Gastrocnemius medialis (tissue), 4 donors: ENCODE data around the gene DUSP8. TPM values are rescaled to one million over a fixed set of nuclear protein-coding genes. Genes with fewer than 3 reads are reported as not detected.

Source experiments
- ATAC-seq, 2 donors: fragments of 150-250 bp; one replicate each; pipeline ENCODE4 v1.9.1; 2016
- DNase-seq, 2 donors: peaks; one replicate each; pipeline ENCODE4 v3.0.0-alpha.2; 2019
- H3K27ac ChIP-seq, 4 donors: fragments of 200-600 bp; sonication (generic); 1 replicate in 1 of 4; 2 replicates in 3 of 4; pipeline ENCODE4 v1.5.1; 2016 to 2018; ENCODE audit warnings: mild to moderate bottlenecking in 2 of 4, moderate library complexity in 1 of 4
- H3K27me3 ChIP-seq, 3 donors: fragments of 200-600 bp; sonication (generic) in 2 of 3; 1 replicate in 1 of 3; 2 replicates in 2 of 3; pipeline versions ENCODE4 v1.5.1 to v1.6.0; 2016 to 2019; ENCODE audit warnings: mild to moderate bottlenecking in 1 of 3, moderate library complexity in 1 of 3
- H3K36me3 ChIP-seq, 2 donors: fragments of 200-600 bp; sonication (generic) in 1 of 2; one replicate each; pipeline ENCODE4 v1.5.1; 2017 to 2018
- H3K4me1 ChIP-seq, 2 donors: fragments of 200-600 bp; sonication (generic) in 1 of 2; one replicate each; pipeline ENCODE4 v1.5.1; 2016 to 2017; ENCODE audit warnings: mild to moderate bottlenecking in 2 of 2
- H3K4me3 ChIP-seq, 4 donors: fragments of 200-600 bp; sonication (generic) in 3 of 4; 1 replicate in 1 of 4; 2 replicates in 3 of 4; pipeline ENCODE4 v1.5.1; 2016 to 2019; ENCODE audit warnings: mild to moderate bottlenecking in 2 of 4
- H3K9me3 ChIP-seq, 3 donors: fragments of 200-600 bp; sonication (generic) in 2 of 3; 1 replicate in 1 of 3; 2 replicates in 2 of 3; pipeline ENCODE4 v1.5.1; 2016 to 2019
- POLR2A ChIP-seq, 2 donors: fragments of 450-650 bp; IDR thresholded peaks; one replicate each; pipeline ENCODE4 v1.6.1; 2017; ENCODE audit warnings: antibody characterized with exemption in 2 of 2, mild to moderate bottlenecking in 2 of 2, moderate library complexity in 2 of 2
- in situ Hi-C, 4 donors: fragments of 200-750 bp; cut with MboI; loops; one replicate each; pipeline versions ENCODE4 v1.15.0 to v1.8.0; 2017; ENCODE audit warnings: low sequenced_read_pairs in 4 of 4
- intact Hi-C: fragments of 100-400 bp; cut with DNase I; formaldehyde crosslinking; loops from one replicate; pipeline ENCODE4 v1.15.1; 2023; ENCODE audit warnings: low total_unique reads
- total RNA-seq, 4 donors: library from RNA; depleted of rRNA; stranded (reverse); fragments of >200 nt; gene quantifications; one replicate each; pipeline versions ENCODE4 v1.1.0 to v1.2.3, GENCODE V29; 2016
- TF ChIP-seq, protein P1 (sequence below), 5 experiments: fragments of 450-650 bp in 3 of 5; fragments of 200-600 bp in 2 of 5; sonication (generic) in 2 of 5; IDR thresholded peaks in 4 of 5; conservative IDR thresholded peaks in 1 of 5; 1 replicate in 4 of 5; 2 replicates in 1 of 5; pipeline ENCODE4 v1.5.1; 2016 to 2019; ENCODE audit warnings: antibody characterized with exemption in 5 of 5, mild to moderate bottlenecking in 3 of 5, moderate library complexity in 3 of 5

DUSP8 gene
- total RNA-seq, 4 donors from 2014 or later = 2.6 to 25.9 (median 6.3) TPM

DNA sequence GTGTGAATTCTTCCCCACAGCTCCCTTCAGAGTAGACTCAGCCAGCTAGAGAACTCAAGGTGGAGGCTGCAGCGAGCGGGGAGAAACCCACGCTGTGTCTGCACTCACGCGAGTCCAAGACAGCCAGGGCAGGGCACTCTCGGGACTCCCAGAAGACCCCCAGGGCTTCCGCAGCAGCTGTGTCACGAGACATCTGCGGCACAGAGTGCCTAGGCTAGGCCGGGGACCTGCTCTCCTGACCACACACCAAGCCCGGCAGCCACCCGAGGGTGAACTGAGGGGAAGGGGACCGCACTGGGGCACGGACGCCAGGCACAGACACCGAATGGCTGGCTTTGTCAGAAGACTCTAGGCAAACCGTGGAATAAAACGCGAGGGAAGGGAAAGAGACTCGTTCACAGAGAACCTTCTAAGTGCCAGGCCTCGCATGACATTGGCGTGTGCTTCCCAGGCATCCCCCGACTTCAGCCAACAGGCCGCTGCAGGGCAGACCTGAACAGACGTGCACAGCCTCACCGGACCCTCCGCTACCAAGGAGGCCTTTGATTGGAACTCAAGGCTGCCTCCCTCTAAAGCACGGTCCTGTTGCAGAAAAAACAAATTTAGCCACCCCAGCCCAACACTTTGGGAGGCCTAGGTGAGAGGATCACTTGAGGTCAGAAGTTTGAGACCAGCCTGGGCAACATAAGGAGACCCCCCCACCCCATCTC is 67.3 kb downstream of the DUSP8 start:
- no peaks in the 10 kb centered on the region for H3K27me3 ChIP-seq
- no peak for ATAC-seq

GRCh38 chr11:1504138-1504537 is 67.9 kb downstream of the DUSP8 start:
- H3K27ac ChIP-seq = peak overlapping the region; percentile 37 to 70 (median 58)
- no peaks in the 10 kb centered on the region for H3K9me3 ChIP-seq
- TF ChIP-seq, protein P1, sequence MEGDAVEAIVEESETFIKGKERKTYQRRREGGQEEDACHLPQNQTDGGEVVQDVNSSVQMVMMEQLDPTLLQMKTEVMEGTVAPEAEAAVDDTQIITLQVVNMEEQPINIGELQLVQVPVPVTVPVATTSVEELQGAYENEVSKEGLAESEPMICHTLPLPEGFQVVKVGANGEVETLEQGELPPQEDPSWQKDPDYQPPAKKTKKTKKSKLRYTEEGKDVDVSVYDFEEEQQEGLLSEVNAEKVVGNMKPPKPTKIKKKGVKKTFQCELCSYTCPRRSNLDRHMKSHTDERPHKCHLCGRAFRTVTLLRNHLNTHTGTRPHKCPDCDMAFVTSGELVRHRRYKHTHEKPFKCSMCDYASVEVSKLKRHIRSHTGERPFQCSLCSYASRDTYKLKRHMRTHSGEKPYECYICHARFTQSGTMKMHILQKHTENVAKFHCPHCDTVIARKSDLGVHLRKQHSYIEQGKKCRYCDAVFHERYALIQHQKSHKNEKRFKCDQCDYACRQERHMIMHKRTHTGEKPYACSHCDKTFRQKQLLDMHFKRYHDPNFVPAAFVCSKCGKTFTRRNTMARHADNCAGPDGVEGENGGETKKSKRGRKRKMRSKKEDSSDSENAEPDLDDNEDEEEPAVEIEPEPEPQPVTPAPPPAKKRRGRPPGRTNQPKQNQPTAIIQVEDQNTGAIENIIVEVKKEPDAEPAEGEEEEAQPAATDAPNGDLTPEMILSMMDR (IDR thresholded peaks at IDR 0.05 in 4 of 5, conservative IDR thresholded peaks at IDR 0.05 in 1 of 5) = no peak
- no peak for TF ChIP-seq POLR2A (IDR thresholded peaks at IDR 0.05)
- ATAC-seq (peak in 1 of 2 donors; percentile 11), DNase-seq (no peak)
- H3K4me1 ChIP-seq = peaks cover 80 to 84% of the 10 kb centered on the region in 2 donors
- no peaks in the 10 kb centered on the region for H3K36me3 ChIP-seq
- H3K4me3 ChIP-seq = no peak overlapping the region
- in situ Hi-C loops = loop anchor here (25.0 kb wide), 3 partner anchors 192 to 292 kb away; partner anchors contain the start of genes MUC5B (in 3 of the 4) and TOLLIP (in 1 of the 4)
- intact Hi-C loops = no loop called here
- no peaks in the 10 kb centered on the region for H3K27me3 ChIP-seq

More for the DNA sequence above, 67.3 kb downstream of the DUSP8 start:
- Histone ChIP-seq H3K4me3 (no peak overlapping the region), H3K9me3 (no peaks in the 10 kb centered on the region), H3K36me3 (no peaks in the 10 kb centered on the region), H3K4me1 (peaks cover 86 to 90% of the 10 kb centered on the region in 2 donors), H3K27ac (peak overlapping the region in 1 of 4 donors; percentile 48)
- no peak for DNase-seq
- in situ Hi-C loops = loop anchor here (25.0 kb wide), 3 partner anchors 192 to 292 kb away; partner anchors contain the start of genes MUC5B (in 3 of the 4) and TOLLIP (in 1 of the 4)
- intact Hi-C loops = no loop called here
- no peak for TF ChIP-seq POLR2A (IDR thresholded peaks at IDR 0.05)
- TF ChIP-seq, protein P1 (IDR thresholded peaks at IDR 0.05 in 4 of 5, conservative IDR thresholded peaks at IDR 0.05 in 1 of 5) = no peak

Other genes starting within 250 kb of the DUSP8 start
- under 1 TPM in 2 of 4 donors, not detected in 2; 0.24 to 0.81 TPM for gene BRSK2, start 182.3 kb downstream of the DUSP8 start, total RNA-seq
- 10 to 100 TPM; 21.1 to 71.5 (median 48.3) TPM for gene MOB2, start 85.5 kb downstream of the DUSP8 start, total RNA-seq
- not detected for gene KRTAP5-1, start 13.0 kb upstream of the DUSP8 start, total RNA-seq
- not detected for gene KRTAP5-2, start 26.0 kb upstream of the DUSP8 start, total RNA-seq
- gene KRTAP5-3, start 36.2 kb upstream of the DUSP8 start, total RNA-seq = not detected
- gene KRTAP5-4, start 49.9 kb upstream of the DUSP8 start, total RNA-seq = not detected
- not detected for gene KRTAP5-5, start 57.5 kb upstream of the DUSP8 start, total RNA-seq
- gene KRTAP5-6, start 124.9 kb upstream of the DUSP8 start, total RNA-seq = not detected
- 1 to 10 TPM; 1.1 to 7.2 (median 4.9) TPM for gene IFITM10, start 178.3 kb upstream of the DUSP8 start, total RNA-seq
- gene CTSD, start 191.7 kb upstream of the DUSP8 start, total RNA-seq = 100 to 1,000 TPM; 490 to 981 (median 845) TPM